DOHH2 (cell line): ENCODE results near the gene IGF2BP3.

ENCODE experiments used
- CTCF ChIP-seq: fragments of 200-600 bp; sonication (generic); IDR thresholded peaks from one replicate; pipeline ENCODE4 v1.5.1; 2014; ENCODE audit warnings: antibody characterized with exemption, mild to moderate bottlenecking, low read depth, low read length; ENCODE audit not compliant: poor library complexity, severe bottlenecking
- EZH2phosphoT487 ChIP-seq: fragments of 200-600 bp; sonication (generic); IDR thresholded peaks from 2 replicates; pipeline ENCODE4 v1.6.1; 2017; ENCODE audit warnings: borderline replicate concordance, mild to moderate bottlenecking, antibody characterized with exemption, low read length, moderate library complexity, mixed read lengths

GRCh38 chr7:23335136-23335535, 135.2 kb downstream of the IGF2BP3 start:
- no peak for TF ChIP-seq CTCF
- TF ChIP-seq EZH2phosphoT487 = no peak
